ENCODE results near the gene HSPB8. TPM values are rescaled to one million over a fixed set of nuclear protein-coding genes. Genes with fewer than 3 reads are reported as not detected.

HSPB8 gene, protein sequence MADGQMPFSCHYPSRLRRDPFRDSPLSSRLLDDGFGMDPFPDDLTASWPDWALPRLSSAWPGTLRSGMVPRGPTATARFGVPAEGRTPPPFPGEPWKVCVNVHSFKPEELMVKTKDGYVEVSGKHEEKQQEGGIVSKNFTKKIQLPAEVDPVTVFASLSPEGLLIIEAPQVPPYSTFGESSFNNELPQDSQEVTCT
- total RNA-seq: 10 to 100 TPM in 2 of 6 donors, 1 to 10 TPM in 4; 5.4 to 21.2 (median 8.3) TPM
- 10 to 100 TPM; 10.5 to 11.1 TPM for polyA plus RNA-seq

DNA sequence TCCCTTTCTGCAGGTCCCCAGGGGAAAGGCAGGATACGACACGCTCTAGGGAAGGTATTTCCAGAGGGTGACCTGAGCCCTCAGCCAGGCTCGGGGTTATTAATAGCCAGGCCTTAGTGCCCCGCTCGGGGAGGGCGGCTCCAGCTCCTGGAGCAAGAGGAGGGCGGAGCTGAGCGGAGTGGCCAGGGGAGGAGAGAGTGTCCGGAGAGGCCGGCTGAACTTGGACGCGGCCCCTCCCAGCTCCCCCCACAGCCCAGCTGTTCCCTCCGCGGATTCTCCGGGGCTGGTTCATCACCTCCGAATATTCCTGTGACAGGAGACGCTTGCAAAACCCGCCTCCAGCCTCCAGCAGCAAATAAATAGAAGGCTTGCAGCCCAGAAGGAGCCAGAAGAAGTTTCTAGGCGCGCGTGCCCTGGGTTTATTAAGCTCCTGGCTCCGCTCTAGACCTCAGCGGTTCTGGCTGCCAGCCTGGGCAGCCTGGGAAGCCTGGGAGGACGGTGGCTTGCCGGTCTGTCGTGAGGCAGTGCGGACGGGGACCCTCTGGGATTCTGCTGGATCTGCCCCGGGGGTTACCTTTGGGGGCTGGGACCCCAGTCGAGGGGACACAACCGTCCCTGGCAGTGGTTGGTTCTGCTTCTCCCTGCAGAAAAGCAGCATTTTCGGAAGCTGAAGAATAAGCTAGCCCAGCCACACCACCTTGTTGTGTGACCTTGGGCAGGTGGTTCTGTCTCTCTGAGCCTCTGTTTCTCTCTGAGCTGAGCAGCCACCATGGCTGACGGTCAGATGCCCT is at the start of gene HSPB8:
HSPB8 (plus strand) TSS at position 388 of the 791 bp plus-strand sequence; CDS start at position 770, 382 bp downstream.
- H3K9me3 ChIP-seq: no peaks in the 10 kb centered on the region
- peaks cover 0 to 5% (median 0%) of the 10 kb centered on the region in 4 donors for H3K27me3 ChIP-seq
- no peak for FAIRE-seq
- TF ChIP-seq, protein P1, sequence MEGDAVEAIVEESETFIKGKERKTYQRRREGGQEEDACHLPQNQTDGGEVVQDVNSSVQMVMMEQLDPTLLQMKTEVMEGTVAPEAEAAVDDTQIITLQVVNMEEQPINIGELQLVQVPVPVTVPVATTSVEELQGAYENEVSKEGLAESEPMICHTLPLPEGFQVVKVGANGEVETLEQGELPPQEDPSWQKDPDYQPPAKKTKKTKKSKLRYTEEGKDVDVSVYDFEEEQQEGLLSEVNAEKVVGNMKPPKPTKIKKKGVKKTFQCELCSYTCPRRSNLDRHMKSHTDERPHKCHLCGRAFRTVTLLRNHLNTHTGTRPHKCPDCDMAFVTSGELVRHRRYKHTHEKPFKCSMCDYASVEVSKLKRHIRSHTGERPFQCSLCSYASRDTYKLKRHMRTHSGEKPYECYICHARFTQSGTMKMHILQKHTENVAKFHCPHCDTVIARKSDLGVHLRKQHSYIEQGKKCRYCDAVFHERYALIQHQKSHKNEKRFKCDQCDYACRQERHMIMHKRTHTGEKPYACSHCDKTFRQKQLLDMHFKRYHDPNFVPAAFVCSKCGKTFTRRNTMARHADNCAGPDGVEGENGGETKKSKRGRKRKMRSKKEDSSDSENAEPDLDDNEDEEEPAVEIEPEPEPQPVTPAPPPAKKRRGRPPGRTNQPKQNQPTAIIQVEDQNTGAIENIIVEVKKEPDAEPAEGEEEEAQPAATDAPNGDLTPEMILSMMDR (IDR thresholded peaks at IDR 0.05): no peak
- ATAC-seq: peak; percentile 83 to 88 (median 86)
- peak; percentile 69 to 88 (median 79) for DNase-seq
- peaks cover 0 to 5% (median 0%) of the 10 kb centered on the region in 3 donors for H3K4me1 ChIP-seq
- intact Hi-C loops (cut with DNase I): no loop called here
- H3K4me3 ChIP-seq: peak within 1 kb of the TSS in 3 of 4 donors; percentile 11 to 49 (median 29)
- 2% methylated on average over 32 to 33 of the region's 33 CpGs for WGBS, 2 donors
- peak within 1 kb of the TSS; percentile 62 to 91 (median 86) for H3K27ac ChIP-seq
- H3K36me3 ChIP-seq: no peaks in the 10 kb centered on the region

DNA sequence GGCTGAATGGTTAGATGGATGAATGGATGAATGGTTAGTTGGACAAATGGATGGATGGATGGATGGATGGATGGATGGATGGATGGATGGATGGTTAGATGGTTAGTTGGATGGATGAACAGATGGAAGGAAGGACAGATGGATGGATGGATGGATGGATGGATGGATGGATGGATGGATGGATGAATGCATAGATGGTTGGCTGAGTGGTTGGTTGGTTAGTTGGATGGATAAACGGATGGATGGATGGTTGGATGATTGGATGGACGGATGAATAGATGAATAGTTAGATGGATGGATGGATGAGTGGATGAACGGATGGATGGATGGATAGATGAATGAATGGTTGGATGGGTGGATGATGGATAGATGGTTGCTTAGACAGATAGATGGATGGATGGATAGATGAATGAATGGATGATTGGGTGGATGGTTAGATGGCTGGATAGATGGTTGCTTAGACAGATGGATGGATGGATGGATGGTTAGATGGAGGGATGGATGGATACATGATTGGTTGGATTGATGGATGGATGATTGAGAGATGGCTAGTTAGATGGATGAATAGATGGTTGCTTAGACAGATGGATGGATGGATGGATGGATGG is 48.8 kb upstream of the HSPB8 start:
- H3K9me3 ChIP-seq: no peaks in the 10 kb centered on the region
- intact Hi-C loops (cut with DNase I): no loop called here
- H3K27ac ChIP-seq: no peak overlapping the region
- no peak for DNase-seq
- no peak overlapping the region for H3K4me3 ChIP-seq
- H3K27me3 ChIP-seq: no peaks in the 10 kb centered on the region
- H3K4me1 ChIP-seq: no peaks in the 10 kb centered on the region
- H3K36me3 ChIP-seq: no peaks in the 10 kb centered on the region
- ATAC-seq: no peak
- TF ChIP-seq, protein P1 (IDR thresholded peaks at IDR 0.05): no peak
- WGBS, 2 donors: 42 to 56% methylated on average over 3 of the region's 3 CpGs
- FAIRE-seq: no peak

DNA sequence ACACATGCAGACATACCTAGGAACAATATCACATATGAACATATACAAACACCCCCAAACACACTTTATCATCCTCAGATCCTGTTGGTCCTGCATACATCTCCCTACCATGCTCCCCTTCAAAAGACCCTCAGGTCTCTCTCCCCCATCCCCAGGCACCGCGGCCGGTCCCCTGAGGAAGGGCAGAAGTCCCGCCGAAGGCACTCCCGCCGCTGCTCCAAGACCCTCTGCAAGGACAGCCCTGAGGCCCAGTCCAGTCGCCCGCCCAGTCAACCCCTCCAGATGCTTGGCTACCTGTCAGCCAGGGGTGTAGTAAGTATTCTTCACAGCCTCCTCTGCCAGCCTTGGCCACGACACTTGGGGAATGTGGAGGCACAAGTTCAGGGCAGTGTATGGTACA is 48.2 kb upstream of the HSPB8 start:
- no peaks in the 10 kb centered on the region for H3K27me3 ChIP-seq
- 88 to 91% methylated on average over 10 of the region's 10 CpGs for WGBS, 2 donors
- FAIRE-seq (no peak), DNase-seq (peak in 1 of 6 donors; percentile 39), ATAC-seq (no peak)
- H3K9me3 ChIP-seq: no peaks in the 10 kb centered on the region
- no peak overlapping the region for H3K27ac ChIP-seq
- intact Hi-C loops (cut with DNase I): no loop called here
- H3K36me3 ChIP-seq: no peaks in the 10 kb centered on the region
- no peaks in the 10 kb centered on the region for H3K4me1 ChIP-seq
- TF ChIP-seq, protein P1 (IDR thresholded peaks at IDR 0.05): no peak
- no peak overlapping the region for H3K4me3 ChIP-seq

DNA sequence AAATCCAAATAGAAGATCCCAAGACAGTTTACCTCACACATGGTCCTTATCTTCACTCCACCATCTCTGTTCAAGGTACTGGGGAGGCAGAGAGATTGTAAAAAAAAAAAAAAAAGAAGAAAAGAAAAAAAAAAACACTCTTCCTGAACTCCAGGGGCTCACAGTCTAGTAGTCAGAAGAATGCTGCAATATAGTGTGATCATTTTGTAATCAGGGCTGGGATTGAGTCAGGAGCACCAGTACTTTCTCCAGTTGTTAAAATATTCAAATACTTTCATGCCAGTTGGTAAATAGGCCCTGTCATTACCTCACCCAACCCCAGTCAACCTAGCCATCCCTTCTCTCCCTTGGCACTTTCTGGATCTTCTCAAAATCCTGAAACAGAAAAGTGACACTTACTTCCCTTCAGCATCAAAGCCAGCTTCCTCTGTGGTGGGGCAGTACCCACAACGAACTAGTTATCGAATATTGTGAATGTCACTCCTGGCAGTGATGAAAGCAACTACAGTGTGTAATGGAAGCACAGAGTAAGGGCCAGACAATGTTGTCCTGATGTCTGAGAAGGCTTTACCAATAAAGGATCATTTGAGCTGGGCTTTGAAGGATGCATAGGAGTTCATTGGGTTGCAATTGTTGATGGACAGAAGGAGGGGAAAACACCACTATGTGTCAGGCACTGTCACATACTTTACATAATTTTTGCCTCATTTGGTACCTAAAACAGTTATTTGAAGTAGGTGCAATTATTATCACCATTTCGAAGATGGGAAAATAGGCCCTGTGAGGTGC is 44.3 kb upstream of the HSPB8 start:
- H3K4me1 ChIP-seq: no peaks in the 10 kb centered on the region
- TF ChIP-seq, protein P1 (IDR thresholded peaks at IDR 0.05): no peak
- H3K27ac ChIP-seq: no peak overlapping the region
- no peak for DNase-seq
- WGBS, 2 donors: 81 to 86% methylated on average over 3 of the region's 3 CpGs
- no peak overlapping the region for H3K4me3 ChIP-seq
- no peak for ATAC-seq
- H3K27me3 ChIP-seq: no peaks in the 10 kb centered on the region
- no peak for FAIRE-seq
- no peaks in the 10 kb centered on the region for H3K9me3 ChIP-seq
- intact Hi-C loops (cut with DNase I): no loop called here
- H3K36me3 ChIP-seq: no peaks in the 10 kb centered on the region

Data from pancreas (tissue), 10 donors.